Mucosa of stomach (tissue), 1 donor: ENCODE results near the gene SPAG16.

Source experiments
- H3K27me3 ChIP-seq: one replicate; pipeline ENCODE4 v1.7.0; 2013; ENCODE audit warnings: mild to moderate bottlenecking, low read length; ENCODE audit not compliant: control insufficient read depth, insufficient read depth
- H3K36me3 ChIP-seq: one replicate; pipeline ENCODE4 v1.7.0; 2013; ENCODE audit warnings: low read length; ENCODE audit not compliant: control insufficient read depth, insufficient read depth
- H3K4me1 ChIP-seq: one replicate; pipeline ENCODE4 v1.7.0; 2013; ENCODE audit warnings: mild to moderate bottlenecking, low read length; ENCODE audit not compliant: control insufficient read depth, insufficient read depth
- H3K4me3 ChIP-seq: one replicate; pipeline ENCODE4 v1.7.0; 2013; ENCODE audit warnings: low read length
- H3K9ac ChIP-seq: one replicate; pipeline ENCODE4 v1.7.0; 2013; ENCODE audit warnings: mild to moderate bottlenecking, low read length, moderate library complexity
- H3K9me3 ChIP-seq: one replicate; pipeline ENCODE4 v1.7.0; 2013; ENCODE audit warnings: mild to moderate bottlenecking, low read length, moderate library complexity; ENCODE audit not compliant: control insufficient read depth
- donor health status: Pancreatic carcinoma.

SPAG16 gene

GRCh38 chr2:213284105-213285090, at the start of gene SPAG16:
Gene SPAG16 (plus strand): TSS chr2:213284464.
- Histone ChIP-seq H3K9me3 (no peaks in the 10 kb centered on the region), H3K4me3 (peak within 1 kb of the TSS; percentile 91), H3K9ac (peak within 1 kb of the TSS; percentile 90), H3K4me1 (peaks cover 22% of the 10 kb centered on the region), H3K36me3 (no peaks in the 10 kb centered on the region), H3K27me3 (no peaks in the 10 kb centered on the region)

DNA sequence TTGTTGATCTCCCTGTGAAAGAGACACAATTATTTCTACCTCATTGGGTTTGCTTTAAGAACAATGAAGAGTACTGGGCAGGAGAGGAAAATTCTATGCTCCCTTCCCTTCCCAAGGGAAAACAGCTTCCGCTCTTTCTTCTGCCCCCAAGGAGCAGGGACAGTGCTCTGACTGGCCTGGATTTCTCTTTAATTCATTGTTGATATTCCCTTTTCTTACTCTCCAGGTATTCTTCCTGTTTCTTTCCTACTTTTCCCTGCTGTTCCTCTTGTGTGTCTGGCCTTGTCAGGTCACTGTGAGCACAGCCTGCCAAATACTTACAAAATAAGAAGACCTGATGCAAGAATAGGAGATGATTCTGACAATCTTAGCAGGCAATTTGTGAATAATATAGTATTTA, 49.6 kb upstream of the SPAG16 start:
- H3K9me3 ChIP-seq = no peaks in the 10 kb centered on the region
- H3K4me3 ChIP-seq = no peak overlapping the region

GRCh38 chr2:213235741-213236140, 48.5 kb upstream of the SPAG16 start:
- no peak overlapping the region for H3K9ac ChIP-seq
- no peaks in the 10 kb centered on the region for H3K27me3 ChIP-seq
- H3K9me3 ChIP-seq = no peaks in the 10 kb centered on the region
- no peak overlapping the region for H3K4me3 ChIP-seq
- no peaks in the 10 kb centered on the region for H3K36me3 ChIP-seq
- no peaks in the 10 kb centered on the region for H3K4me1 ChIP-seq

More for the DNA sequence above, 49.6 kb upstream of the SPAG16 start:
- H3K4me1 ChIP-seq = no peaks in the 10 kb centered on the region
- no peaks in the 10 kb centered on the region for H3K36me3 ChIP-seq
- no peaks in the 10 kb centered on the region for H3K27me3 ChIP-seq
- H3K9ac ChIP-seq = no peak overlapping the region

DNA sequence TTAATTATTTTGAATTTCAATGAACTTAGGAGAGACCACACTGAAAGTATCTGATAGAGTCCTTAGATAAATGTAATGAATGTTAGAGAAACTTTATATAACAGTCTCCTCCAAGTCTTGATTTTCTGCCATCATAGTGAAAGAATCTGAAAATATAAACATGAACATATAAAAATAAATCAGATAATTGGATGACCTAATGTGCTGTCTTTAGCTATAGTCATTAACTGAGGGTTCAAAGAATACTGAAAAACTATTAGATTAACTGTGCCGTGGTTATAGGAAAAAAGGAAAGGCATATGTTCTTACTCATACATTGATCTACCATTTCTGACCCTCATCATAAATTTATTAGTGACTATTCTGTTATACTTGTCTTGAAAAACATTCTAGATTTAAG, 47.0 kb upstream of the SPAG16 start:
- Histone ChIP-seq H3K9ac (no peak overlapping the region), H3K27me3 (no peaks in the 10 kb centered on the region), H3K4me3 (no peak overlapping the region), H3K9me3 (no peaks in the 10 kb centered on the region), H3K4me1 (no peaks in the 10 kb centered on the region), H3K36me3 (no peaks in the 10 kb centered on the region)

GRCh38 chr2:213237787-213238186, 46.5 kb upstream of the SPAG16 start:
- H3K9ac ChIP-seq = no peak overlapping the region
- no peaks in the 10 kb centered on the region for H3K36me3 ChIP-seq
- no peaks in the 10 kb centered on the region for H3K9me3 ChIP-seq
- H3K4me3 ChIP-seq = no peak overlapping the region
- no peaks in the 10 kb centered on the region for H3K27me3 ChIP-seq
- H3K4me1 ChIP-seq = no peaks in the 10 kb centered on the region

- Histone ChIP-seq H3K9me3 (no peaks in the 10 kb centered on the region), H3K9ac (no peak overlapping the region), H3K4me1 (no peaks in the 10 kb centered on the region), H3K27me3 (no peaks in the 10 kb centered on the region), H3K4me3 (no peak overlapping the region), H3K36me3 (no peaks in the 10 kb centered on the region)
Measured at GRCh38 chr2:213238753-213239495, 45.3 kb upstream of the SPAG16 start.

- H3K9ac ChIP-seq = no peak overlapping the region
- H3K36me3 ChIP-seq = no peaks in the 10 kb centered on the region
- no peak overlapping the region for H3K4me3 ChIP-seq
- H3K9me3 ChIP-seq = no peaks in the 10 kb centered on the region
- H3K27me3 ChIP-seq = no peaks in the 10 kb centered on the region
- H3K4me1 ChIP-seq = no peaks in the 10 kb centered on the region
Measured at GRCh38 chr2:213241817-213242216, 42.4 kb upstream of the SPAG16 start.

GRCh38 chr2:213242653-213243052, 41.6 kb upstream of the SPAG16 start:
- H3K9me3 ChIP-seq = no peaks in the 10 kb centered on the region
- no peak overlapping the region for H3K4me3 ChIP-seq
- no peaks in the 10 kb centered on the region for H3K36me3 ChIP-seq
- H3K27me3 ChIP-seq = no peaks in the 10 kb centered on the region
- no peaks in the 10 kb centered on the region for H3K4me1 ChIP-seq
- no peak overlapping the region for H3K9ac ChIP-seq

DNA sequence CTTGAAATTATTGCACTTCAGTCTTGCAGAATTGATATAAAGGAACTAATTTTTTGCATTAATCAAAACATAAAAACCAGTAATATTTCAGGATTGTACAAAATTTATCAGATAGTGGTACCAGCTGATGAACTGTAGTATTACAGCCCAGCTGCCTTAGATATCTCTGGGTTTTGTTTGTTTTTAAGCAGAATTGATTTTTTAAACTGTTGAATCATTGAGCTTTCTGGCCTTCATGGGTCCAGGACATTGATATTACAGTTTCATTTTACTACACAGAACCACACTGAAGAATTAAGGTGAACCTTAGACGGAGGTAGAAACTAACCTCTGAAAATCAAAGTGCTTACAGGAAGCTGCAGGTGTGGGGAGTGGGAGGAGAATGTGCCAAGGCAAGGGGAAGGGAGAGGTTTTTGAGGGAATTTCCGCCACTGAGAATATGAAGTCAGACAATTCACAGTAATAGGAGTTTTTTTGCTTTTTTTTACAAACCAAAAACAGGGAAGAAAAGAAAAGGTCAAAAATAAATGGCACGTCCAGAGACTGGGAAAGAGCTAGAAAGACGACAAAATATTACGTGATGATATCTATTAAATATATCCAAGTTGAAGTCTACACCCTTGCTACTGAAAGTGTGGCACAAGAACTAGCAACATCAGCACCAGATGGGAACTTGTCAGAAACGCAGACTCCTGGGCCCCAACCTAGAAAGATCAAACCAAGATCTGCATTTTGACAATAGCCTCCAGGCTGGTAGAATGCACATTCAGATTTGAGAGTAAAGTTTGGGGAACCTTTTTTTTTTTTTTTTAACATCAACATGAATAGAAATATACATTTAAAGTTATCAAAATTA, 40.8 kb upstream of the SPAG16 start:
- Histone ChIP-seq H3K4me3 (no peak overlapping the region), H3K9me3 (no peaks in the 10 kb centered on the region), H3K36me3 (no peaks in the 10 kb centered on the region), H3K27me3 (no peaks in the 10 kb centered on the region), H3K9ac (no peak overlapping the region), H3K4me1 (no peaks in the 10 kb centered on the region)

DNA sequence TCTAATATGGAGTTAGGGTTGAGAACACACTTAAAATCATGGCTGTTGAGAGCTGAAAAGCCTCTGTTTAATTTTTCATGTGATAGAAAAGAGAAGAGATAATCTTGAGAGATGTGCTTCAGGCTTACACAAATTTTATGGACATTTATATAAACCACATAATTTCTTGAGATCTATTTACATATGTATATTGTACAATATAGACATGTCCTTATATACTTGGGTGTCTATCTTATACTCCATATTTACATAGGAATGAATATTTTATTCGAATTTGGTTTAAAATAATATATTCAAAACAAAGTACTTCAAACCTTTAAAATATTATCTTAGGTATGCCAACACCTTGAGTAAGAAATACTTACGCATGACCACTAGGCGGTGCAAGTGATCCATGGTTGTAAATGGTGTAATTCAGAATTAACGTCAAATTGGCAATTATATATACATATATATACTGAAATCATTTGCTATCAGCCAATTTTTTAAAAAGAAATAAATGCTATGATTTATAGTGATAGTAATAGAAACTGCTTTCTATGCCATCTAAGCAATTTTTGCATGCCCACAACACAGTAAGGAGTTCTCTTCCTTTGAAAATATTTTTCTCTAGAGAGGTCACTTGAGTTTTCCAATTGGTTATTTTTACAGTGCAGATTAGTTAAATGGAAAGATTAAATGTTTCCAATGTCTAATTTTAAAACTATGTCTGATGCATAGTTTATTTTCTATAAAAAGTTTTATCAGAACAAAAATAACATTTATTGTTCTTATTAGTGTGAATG, 37.6 kb upstream of the SPAG16 start:
- Histone ChIP-seq H3K9me3 (no peaks in the 10 kb centered on the region), H3K4me1 (no peaks in the 10 kb centered on the region), H3K36me3 (no peaks in the 10 kb centered on the region), H3K4me3 (no peak overlapping the region), H3K27me3 (no peaks in the 10 kb centered on the region), H3K9ac (no peak overlapping the region)

- Histone ChIP-seq H3K36me3 (no peaks in the 10 kb centered on the region), H3K4me3 (no peak overlapping the region), H3K27me3 (no peaks in the 10 kb centered on the region), H3K9ac (no peak overlapping the region), H3K4me1 (peaks cover 6% of the 10 kb centered on the region), H3K9me3 (no peaks in the 10 kb centered on the region)
Measured at GRCh38 chr2:213247566-213247965, 36.7 kb upstream of the SPAG16 start.
